ENCODE results near the gene TTC39C. TPM values are rescaled to one million over a fixed set of nuclear protein-coding genes. Genes with fewer than 3 reads are reported as not detected.

The TTC39C gene
- total RNA-seq, 1 experiment from 2014 or later = 24.7 TPM

DNA sequence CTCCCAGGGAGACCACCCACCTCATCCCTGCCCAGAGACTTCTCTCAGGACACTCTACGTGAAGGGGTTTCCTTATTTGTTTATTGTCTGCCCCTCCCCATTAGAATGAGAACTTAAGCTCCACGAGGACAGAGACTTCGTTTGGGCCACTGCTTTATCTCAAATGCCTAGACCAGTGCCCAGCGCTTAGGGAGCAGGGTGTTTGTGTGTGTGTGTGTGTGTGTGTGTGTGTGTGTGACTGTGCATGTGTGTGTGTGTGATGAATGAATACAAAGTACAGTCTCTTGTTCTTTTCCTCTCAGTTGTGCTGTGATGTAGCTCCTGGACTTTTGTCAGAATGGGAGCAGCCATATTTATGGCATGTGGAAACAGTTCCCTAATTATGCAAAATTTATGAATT, 89.9 kb downstream of the TTC39C start:
- H3K79me2 ChIP-seq (ENCODE audit: low read length) = no peaks in the 10 kb centered on the region

GRCh38 chr18:24108641-24109040, 94.1 kb downstream of the TTC39C start:
- no peak overlapping the region for H3K9ac ChIP-seq (ENCODE audit: low read length)
- no peaks in the 10 kb centered on the region for H3K79me2 ChIP-seq (ENCODE audit: low read length)
- ATAC-seq (no peak), DNase-seq (no peak)
- ChIA-PET POLR2A (ENCODE audit: unreplicated experiment) (no interaction called here), CTCF (no interaction called here)
- peaks cover 12% of the 10 kb centered on the region for H3K4me1 ChIP-seq (ENCODE audit: insufficient read depth, low read length)
- intact Hi-C loops (cut with micrococcal nuclease) = no loop called here
- no peak overlapping the region for H2AFZ ChIP-seq (ENCODE audit: low read length)
- no peaks in the 10 kb centered on the region for H3F3A ChIP-seq (ENCODE audit: low read length, unreplicated experiment)
- H3K4me2 ChIP-seq (ENCODE audit: low read length) = no peak overlapping the region
- no peaks in the 10 kb centered on the region for H4K20me1 ChIP-seq (ENCODE audit: low read length)
- H3K4me3 ChIP-seq (ENCODE audit: low read length) = no peak overlapping the region
- H3K36me3 ChIP-seq (ENCODE audit: low read depth, low read length) = no peaks in the 10 kb centered on the region
- no peaks in the 10 kb centered on the region for H3K9me2 ChIP-seq (replicated peaks; ENCODE audit: low read length)
- BruUV-seq (replicated peaks) = no TSS peak
- H3K27me3 ChIP-seq (ENCODE audit: low read length) = no peaks in the 10 kb centered on the region
- no peak for TF ChIP-seq EZH2 (IDR thresholded peaks at IDR 0.05; ENCODE audit: low read length, unreplicated experiment)
- no peak for TF ChIP-seq CTCF (conservative IDR thresholded peaks at IDR 0.05; ENCODE audit: low read depth, low read length)
- no peak for TF ChIP-seq EZH2phosphoT487 (IDR thresholded peaks at IDR 0.05; ENCODE audit: borderline replicate concordance, low read length)
- no peak overlapping the region for H3K27ac ChIP-seq (ENCODE audit: low read length)
- no peaks in the 10 kb centered on the region for H3K9me3 ChIP-seq (ENCODE audit: low read length)

More for the DNA sequence above, 89.9 kb downstream of the TTC39C start:
- H3K27ac ChIP-seq (ENCODE audit: low read length) = no peak overlapping the region
- no peaks in the 10 kb centered on the region for H3K36me3 ChIP-seq (ENCODE audit: low read depth, low read length)
- ChIA-PET POLR2A (ENCODE audit: unreplicated experiment) (no interaction called here), CTCF (no interaction called here)
- no peak overlapping the region for H3K4me2 ChIP-seq (ENCODE audit: low read length)
- TF ChIP-seq EZH2phosphoT487 (IDR thresholded peaks at IDR 0.05; ENCODE audit: borderline replicate concordance, low read length) (no peak), CTCF (conservative IDR thresholded peaks at IDR 0.05; ENCODE audit: low read depth, low read length) (no peak), EZH2 (IDR thresholded peaks at IDR 0.05; ENCODE audit: low read length, unreplicated experiment) (no peak)
- H3K4me1 ChIP-seq (ENCODE audit: insufficient read depth, low read length) = no peaks in the 10 kb centered on the region
- intact Hi-C loops (cut with micrococcal nuclease) = no loop called here
- no peak overlapping the region for H3K9ac ChIP-seq (ENCODE audit: low read length)
- H4K20me1 ChIP-seq (ENCODE audit: low read length) = no peaks in the 10 kb centered on the region
- no peak for ATAC-seq
- H3F3A ChIP-seq (ENCODE audit: low read length, unreplicated experiment) = no peaks in the 10 kb centered on the region
- BruUV-seq (replicated peaks) = no TSS peak
- no peak overlapping the region for H2AFZ ChIP-seq (ENCODE audit: low read length)
- H3K4me3 ChIP-seq (ENCODE audit: low read length) = no peak overlapping the region
- no peak for DNase-seq
- H3K27me3 ChIP-seq (ENCODE audit: low read length) = no peaks in the 10 kb centered on the region
- H3K9me3 ChIP-seq (ENCODE audit: low read length) = no peaks in the 10 kb centered on the region
- H3K9me2 ChIP-seq (replicated peaks; ENCODE audit: low read length) = no peaks in the 10 kb centered on the region

GRCh38 chr18:24111936-24112335, 97.4 kb downstream of the TTC39C start:
- no TSS peak for BruUV-seq (replicated peaks)
- intact Hi-C loops (cut with micrococcal nuclease) = no loop called here
- TF ChIP-seq EZH2 (IDR thresholded peaks at IDR 0.05; ENCODE audit: low read length, unreplicated experiment) (no peak), EZH2phosphoT487 (IDR thresholded peaks at IDR 0.05; ENCODE audit: borderline replicate concordance, low read length) (no peak), CTCF (conservative IDR thresholded peaks at IDR 0.05; ENCODE audit: low read depth, low read length) (peak; percentile 17; the same call in 1 of the 2 replicates)
- Histone ChIP-seq H3K9me2 (replicated peaks; ENCODE audit: low read length) (no peaks in the 10 kb centered on the region), H3K79me2 (ENCODE audit: low read length) (no peaks in the 10 kb centered on the region), H2AFZ (ENCODE audit: low read length) (no peak overlapping the region), H4K20me1 (ENCODE audit: low read length) (no peaks in the 10 kb centered on the region), H3K4me2 (ENCODE audit: low read length) (no peak overlapping the region), H3K4me3 (ENCODE audit: low read length) (no peak overlapping the region), H3K27ac (ENCODE audit: low read length) (no peak overlapping the region), H3K4me1 (ENCODE audit: insufficient read depth, low read length) (peaks cover 13% of the 10 kb centered on the region), H3F3A (ENCODE audit: low read length, unreplicated experiment) (no peaks in the 10 kb centered on the region), H3K9me3 (ENCODE audit: low read length) (no peaks in the 10 kb centered on the region), H3K9ac (ENCODE audit: low read length) (no peak overlapping the region), H3K36me3 (ENCODE audit: low read depth, low read length) (no peaks in the 10 kb centered on the region), H3K27me3 (ENCODE audit: low read length) (no peaks in the 10 kb centered on the region)
- DNase-seq (peak; percentile 19), ATAC-seq (0 out of 2 replicates have a peak, but pooled peaks have one; percentile 14)
- ChIA-PET POLR2A (ENCODE audit: unreplicated experiment) (no interaction called here), CTCF (no interaction called here)

Measured in PC-3 (cell line).